ENCODE data around the gene FXR2. TPM values are rescaled to one million over a fixed set of nuclear protein-coding genes. Genes with fewer than 3 reads are reported as not detected.
A peak's percentile ranks its signal among the peaks of the same experiment; 100 is the strongest.

The FXR2 gene
- total and polyA plus RNA-seq, 2 experiments from 2014 or later: 10.9 to 24.4 TPM

- Mint-ChIP-seq H3K27me3 (ENCODE audit: insufficient read depth, low read depth, poor library complexity) (peaks cover 24% of the 10 kb centered on the region), H3K4me3 (peak overlapping the region; percentile 93), H3K9me3 (no peaks in the 10 kb centered on the region), H3K27ac (peak overlapping the region; percentile 93), H3K4me1 (peaks cover 43% of the 10 kb centered on the region), H3K36me3 (ENCODE audit: low read depth) (peaks cover 43% of the 10 kb centered on the region)
- Histone ChIP-seq H3K4me3 (peak overlapping the region; percentile 96), H3K9me2 (ENCODE audit: insufficient read depth) (no peaks in the 10 kb centered on the region), H3K4me1 (ENCODE audit: insufficient read depth) (peaks cover 42% of the 10 kb centered on the region), H3F3A (replicated peaks; ENCODE audit: low read depth) (peaks cover 29% of the 10 kb centered on the region), H3K36me3 (ENCODE audit: insufficient read depth) (peaks cover 23% of the 10 kb centered on the region; the same call in 1 of the 2 replicates), H3K4me2 (peak overlapping the region; percentile 99), H3K27ac (ENCODE audit: low read depth) (peak overlapping the region; percentile 63), H2AFZ (0 out of 2 replicates have a peak overlapping the region, but pooled peaks have one; percentile 32), H3K27me3 (ENCODE audit: insufficient read depth) (no peaks in the 10 kb centered on the region), H3K79me2 (replicated peaks; ENCODE audit: insufficient read depth) (peaks cover 44% of the 10 kb centered on the region), H4K20me1 (replicated peaks; ENCODE audit: insufficient read depth) (peaks cover 10% of the 10 kb centered on the region)
- ATAC-seq (peak; percentile 10), DNase-seq (ENCODE audit: low spot score) (peak; percentile 64)
- no peak for TF ChIP-seq ZNF114 (CRISPR knock-in tag; IDR thresholded peaks at IDR 0.05)
- no peak for TF ChIP-seq CREB1 (CRISPR knock-in tag; IDR thresholded peaks at IDR 0.05; ENCODE audit: low read depth)
- no peak for TF ChIP-seq CTCF (conservative IDR thresholded peaks at IDR 0.05; ENCODE audit: low read depth in 2 of 2)
Observed at GRCh38 chr17:7562208-7562605, 52.5 kb downstream of the FXR2 start.

- Histone ChIP-seq H3K79me2 (replicated peaks; ENCODE audit: insufficient read depth) (peaks cover 44% of the 10 kb centered on the region), H3K27ac (ENCODE audit: low read depth) (peak within 1 kb of the TSS; percentile 92), H3K9me2 (ENCODE audit: insufficient read depth) (no peaks in the 10 kb centered on the region), H4K20me1 (replicated peaks; ENCODE audit: insufficient read depth) (peaks cover 6% of the 10 kb centered on the region), H3K4me3 (peak within 1 kb of the TSS; percentile 96), H3F3A (replicated peaks; ENCODE audit: low read depth) (peaks cover 29% of the 10 kb centered on the region), H3K4me1 (ENCODE audit: insufficient read depth) (peaks cover 45% of the 10 kb centered on the region), H2AFZ (peak within 1 kb of the TSS; percentile 95), H3K36me3 (ENCODE audit: insufficient read depth) (peaks cover 22% of the 10 kb centered on the region; the same call in 1 of the 2 replicates), H3K4me2 (peak within 1 kb of the TSS; percentile 99), H3K27me3 (ENCODE audit: insufficient read depth) (no peaks in the 10 kb centered on the region)
- TF ChIP-seq ETS1 (IDR thresholded peaks at IDR 0.05): peak; percentile 54; the same call in 1 of the 2 replicates
- TF ChIP-seq POLR2AphosphoS5 (IDR thresholded peaks at IDR 0.05; ENCODE audit: low read depth): peak; percentile 71
- no peak for TF ChIP-seq ZNF331 (CRISPR knock-in tag; IDR thresholded peaks at IDR 0.05; ENCODE audit: low read depth)
- TF ChIP-seq ZNF462 (CRISPR knock-in tag; IDR thresholded peaks at IDR 0.05): no peak
- peak; percentile 95 for TF ChIP-seq CREB1 (CRISPR knock-in tag; IDR thresholded peaks at IDR 0.05; ENCODE audit: low read depth)
- peaks cover 44% of the 10 kb centered on the region for H3K4me1 Mint-ChIP-seq
- H3K27me3 Mint-ChIP-seq (ENCODE audit: insufficient read depth, low read depth, poor library complexity): peaks cover 25% of the 10 kb centered on the region
- DNase-seq (ENCODE audit: low spot score) (peak; percentile 94), ATAC-seq (peak; percentile 58)
- H3K4me3 Mint-ChIP-seq: peak within 1 kb of the TSS; percentile 93
- H3K36me3 Mint-ChIP-seq (ENCODE audit: low read depth): peaks cover 38% of the 10 kb centered on the region
- no peaks in the 10 kb centered on the region for H3K9me3 Mint-ChIP-seq
- H3K27ac Mint-ChIP-seq: peak within 1 kb of the TSS; percentile 93
Observed at GRCh38 chr17:7561589-7562207, 53.0 kb downstream of the FXR2 start, which contains the start of gene SENP3. Gene SENP3 (plus strand): TSS chr17:7561919. CDS start chr17:7563077, 1,158 bp downstream.
